ELF-1 (cell line): Measurements from ENCODE around the gene OCLN.
"Not testable (repeated sequence)": the region's sequence is repeated elsewhere in the genome, so short reads cannot be mapped to it uniquely, and the experiment has no call there.

Experiments
- DNase-seq: peaks from one replicate; pipeline ENCODE4 v3.0.0-alpha.2; 2016; ENCODE audit warnings: low read depth, low spot score

OCLN gene

DNA sequence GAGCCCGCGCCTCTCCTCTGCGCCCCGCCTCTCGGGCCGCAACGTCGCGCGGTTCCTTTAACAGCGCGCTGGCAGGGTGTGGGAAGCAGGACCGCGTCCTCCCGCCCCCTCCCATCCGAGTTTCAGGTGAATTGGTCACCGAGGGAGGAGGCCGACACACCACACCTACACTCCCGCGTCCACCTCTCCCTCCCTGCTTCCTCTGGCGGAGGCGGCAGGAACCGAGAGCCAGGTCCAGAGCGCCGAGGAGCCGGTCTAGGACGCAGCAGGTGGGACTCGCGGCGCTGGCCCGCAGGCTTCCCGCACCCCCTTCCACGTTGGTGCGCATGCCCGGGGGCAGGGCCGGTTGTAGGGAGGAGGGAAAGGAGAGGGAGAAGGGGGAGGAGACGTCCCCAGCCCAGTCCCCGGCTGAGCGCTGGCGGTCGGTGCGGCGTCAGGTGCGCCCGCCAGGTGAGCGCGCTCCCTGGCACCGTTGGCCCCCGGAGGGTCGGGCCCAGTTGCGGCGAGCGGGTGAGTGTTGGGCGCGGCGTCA lies at the start of gene OCLN:
OCLN (plus strand) TSS at position 400 of the 532 bp plus-strand sequence. CDS start 11,455 bp downstream, outside the sequence.
- peak; percentile 89 for DNase-seq

GRCh38 chr5:69444127-69444754 lies 48.3 kb upstream of the OCLN start:
- DNase-seq, result no peak

GRCh38 chr5:69449511-69449910 lies 43.1 kb upstream of the OCLN start:
- no peak for DNase-seq

- no peak for DNase-seq
Measured at GRCh38 chr5:69450116-69450515, 42.5 kb upstream of the OCLN start.

DNA sequence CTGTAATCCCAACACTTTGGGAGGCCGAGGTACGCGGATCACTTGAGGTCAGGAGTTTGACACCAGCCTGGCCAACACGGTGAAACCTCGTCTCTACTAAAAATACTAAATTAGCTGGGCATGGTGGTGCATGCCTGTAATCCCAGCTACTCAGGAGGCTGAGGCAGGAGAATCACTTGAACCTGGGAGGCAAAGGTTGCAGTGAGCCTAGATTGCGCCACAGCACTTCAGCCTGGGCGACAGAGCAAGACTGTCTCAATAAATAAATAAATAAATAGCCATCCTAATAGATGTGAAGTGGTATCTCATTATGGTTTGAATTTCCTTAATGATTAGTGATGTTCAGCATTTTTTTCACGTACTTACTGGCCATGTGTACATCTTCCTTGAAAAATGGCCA lies 42.1 kb upstream of the OCLN start:
- DNase-seq, result not testable (repeated sequence)

DNA sequence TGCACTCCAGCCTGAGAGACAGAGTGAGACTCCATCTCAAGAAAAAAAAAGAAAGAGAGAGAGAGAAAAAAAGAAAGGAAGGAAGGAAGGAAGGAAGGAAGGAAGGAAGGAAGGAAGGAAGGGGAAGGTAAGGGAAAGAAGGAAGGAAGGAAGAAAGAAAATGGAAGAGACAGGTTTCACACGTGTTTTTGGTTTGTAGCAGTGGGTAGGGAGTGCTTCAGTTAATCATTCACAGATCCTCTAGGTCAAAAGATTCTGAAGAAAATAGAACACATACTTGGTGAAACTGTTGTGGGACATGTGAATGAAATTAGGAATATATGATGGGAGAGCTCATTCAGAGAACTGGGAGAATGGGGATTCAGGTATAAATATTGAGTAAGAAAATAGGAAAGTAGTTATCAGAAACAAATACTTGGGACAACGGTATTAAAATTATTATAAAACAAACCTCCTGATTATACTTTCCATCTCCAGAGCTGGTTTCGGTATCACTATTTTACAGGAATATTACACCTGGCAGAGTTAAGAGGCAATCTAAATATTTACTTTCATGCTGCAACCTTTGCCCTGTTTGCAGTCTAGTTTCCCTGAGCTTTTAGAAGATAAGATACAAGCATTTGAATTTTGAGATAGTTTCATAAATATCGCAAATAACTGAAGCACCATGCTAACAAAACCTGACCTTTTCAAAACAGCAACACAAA lies 40.5 kb upstream of the OCLN start:
- no peak for DNase-seq

GRCh38 chr5:69453487-69453886 lies 39.1 kb upstream of the OCLN start:
- DNase-seq, result not testable (repeated sequence)

- peak; percentile 21 for DNase-seq
Measured at GRCh38 chr5:69454460-69455249, 37.9 kb upstream of the OCLN start.

DNA sequence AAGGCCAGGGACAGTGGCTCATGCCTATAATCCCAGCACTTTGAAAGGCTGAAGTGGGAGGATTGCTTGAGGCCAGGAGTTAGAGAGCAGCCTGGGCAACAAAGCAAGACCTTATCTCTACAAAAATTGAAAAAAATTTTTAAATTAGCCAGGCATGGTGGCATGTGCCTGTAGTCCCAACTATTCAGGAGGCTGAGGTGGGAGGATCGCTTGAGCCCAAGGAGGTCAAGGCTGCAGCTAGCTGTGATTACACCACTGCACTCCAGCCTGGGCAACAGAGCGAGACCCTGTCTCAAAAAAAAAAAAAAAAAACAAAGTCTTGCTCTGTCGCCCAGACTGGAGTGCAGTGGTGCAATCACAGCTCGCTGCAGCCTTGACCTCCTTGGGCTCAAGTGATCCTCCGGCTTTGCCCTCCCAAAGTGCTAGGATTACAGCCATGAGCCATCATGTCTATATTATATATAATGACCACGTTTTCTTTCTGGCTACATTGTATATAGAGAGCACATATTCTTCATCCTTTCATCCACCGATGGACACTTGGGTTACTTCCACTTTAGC lies 37.1 kb upstream of the OCLN start:
- not testable (repeated sequence) for DNase-seq

- no peak for DNase-seq
Measured at GRCh38 chr5:69462170-69462569, 30.4 kb upstream of the OCLN start.

GRCh38 chr5:69466375-69466774 lies 26.2 kb upstream of the OCLN start:
- not testable (repeated sequence) for DNase-seq

DNA sequence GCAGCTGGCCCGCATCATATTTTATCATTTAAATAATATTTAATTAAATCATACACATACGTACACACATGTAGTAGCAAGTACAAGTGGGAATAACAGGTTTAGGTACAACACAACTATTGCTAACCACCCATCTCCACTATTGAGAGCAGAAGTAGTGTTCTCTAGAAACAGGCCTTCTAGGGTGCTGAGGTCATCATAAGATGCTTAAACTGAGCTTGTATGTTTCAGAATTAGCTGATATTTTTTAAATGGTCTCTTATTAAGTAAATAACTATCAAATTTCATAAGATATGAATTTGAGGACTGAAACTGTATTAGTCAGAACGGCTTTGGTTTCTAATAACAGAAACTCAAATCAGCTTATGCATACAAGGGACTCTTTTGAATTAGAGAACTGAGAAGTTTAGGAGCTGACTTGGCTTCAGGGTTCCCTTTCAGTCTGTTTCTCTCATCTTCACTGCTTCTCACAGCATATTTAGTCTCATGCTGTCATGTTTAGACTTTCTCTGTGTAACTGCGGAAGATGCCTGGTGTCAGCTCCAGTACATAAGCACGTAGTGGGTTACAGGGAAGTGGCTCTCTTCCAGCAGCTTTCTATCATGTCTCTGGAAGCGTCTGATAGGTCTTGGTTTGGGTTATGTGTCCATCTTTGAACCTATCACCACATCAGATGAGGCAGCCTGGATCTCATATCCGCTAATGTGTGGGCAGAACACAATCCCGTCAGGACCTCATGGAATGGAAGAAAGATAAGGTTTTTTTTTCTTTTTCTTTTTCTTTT lies 25.0 kb upstream of the OCLN start:
- DNase-seq, result no peak

DNA sequence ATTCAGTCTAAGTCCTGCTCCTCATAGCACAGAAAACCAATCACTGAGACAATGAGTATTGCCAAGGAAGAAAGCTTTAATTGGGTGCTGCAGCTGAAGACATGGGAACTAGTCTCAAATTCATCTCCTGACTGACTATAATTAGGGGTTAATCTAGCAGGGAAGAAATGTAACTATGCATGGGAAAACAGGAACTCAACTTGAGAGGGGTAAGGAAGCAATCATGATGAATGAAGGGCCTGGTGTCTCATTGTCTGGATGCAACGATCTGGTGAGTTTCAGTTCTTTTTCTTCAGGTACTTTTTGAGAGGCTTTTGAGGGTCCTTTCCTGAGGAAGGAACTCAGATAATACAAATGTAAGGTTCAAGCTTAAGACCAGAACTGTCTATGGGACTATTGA lies 24.0 kb upstream of the OCLN start:
- no peak for DNase-seq

DNA sequence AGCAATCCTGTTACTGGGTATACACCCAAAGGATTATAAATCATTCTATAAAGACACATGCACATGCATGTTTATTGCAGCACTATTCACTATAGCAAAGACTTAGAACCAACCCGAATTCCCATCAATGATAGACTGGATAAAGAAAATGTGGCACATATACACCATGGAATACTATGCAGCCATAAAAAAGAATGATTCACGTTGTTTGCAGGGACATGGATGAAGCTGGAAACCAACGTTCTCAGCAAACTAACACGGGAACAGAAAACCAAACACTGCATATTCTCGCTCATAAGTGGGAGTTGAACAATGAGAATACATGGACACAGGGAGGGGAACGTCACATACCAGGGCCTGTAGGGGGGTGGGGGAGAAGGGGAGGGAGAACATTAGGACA lies 21.1 kb upstream of the OCLN start:
- not testable (repeated sequence) for DNase-seq

DNA sequence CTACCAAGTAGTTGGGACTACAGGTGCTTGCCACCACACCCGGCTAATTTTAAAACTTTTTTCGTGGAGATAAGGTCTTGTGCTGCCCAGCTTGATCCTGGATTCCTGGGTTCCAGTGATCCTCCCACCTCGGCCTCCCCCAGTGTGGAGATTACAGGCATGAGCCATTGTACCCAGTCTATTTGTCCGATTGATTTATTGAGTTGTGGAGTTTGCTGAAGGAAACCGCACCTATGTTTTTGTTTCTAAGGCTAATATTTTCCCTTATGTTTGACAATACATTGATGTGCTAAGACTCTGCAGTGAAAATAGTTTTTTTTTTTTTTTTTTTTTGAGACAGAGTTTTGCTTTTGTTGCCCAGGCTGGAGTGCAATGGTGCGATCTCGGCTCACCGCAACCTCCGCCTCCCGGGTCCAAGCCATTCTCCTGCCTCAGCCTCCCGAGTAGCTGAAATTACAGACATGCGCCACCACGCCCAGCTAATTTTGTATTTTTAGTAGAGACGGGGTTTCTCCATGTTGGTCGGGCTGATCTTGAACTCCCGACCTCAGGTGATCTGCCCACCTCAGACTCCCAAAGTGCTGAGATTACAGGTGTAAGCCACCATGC lies 20.0 kb upstream of the OCLN start:
- not testable (repeated sequence) for DNase-seq

GRCh38 chr5:69477170-69477569 lies 15.4 kb upstream of the OCLN start:
- no peak for DNase-seq

GRCh38 chr5:69478296-69478695 lies 14.3 kb upstream of the OCLN start:
- DNase-seq, result not testable (repeated sequence)

- DNase-seq, result no peak
Measured at GRCh38 chr5:69484891-69485290, 7.7 kb upstream of the OCLN start.

DNA sequence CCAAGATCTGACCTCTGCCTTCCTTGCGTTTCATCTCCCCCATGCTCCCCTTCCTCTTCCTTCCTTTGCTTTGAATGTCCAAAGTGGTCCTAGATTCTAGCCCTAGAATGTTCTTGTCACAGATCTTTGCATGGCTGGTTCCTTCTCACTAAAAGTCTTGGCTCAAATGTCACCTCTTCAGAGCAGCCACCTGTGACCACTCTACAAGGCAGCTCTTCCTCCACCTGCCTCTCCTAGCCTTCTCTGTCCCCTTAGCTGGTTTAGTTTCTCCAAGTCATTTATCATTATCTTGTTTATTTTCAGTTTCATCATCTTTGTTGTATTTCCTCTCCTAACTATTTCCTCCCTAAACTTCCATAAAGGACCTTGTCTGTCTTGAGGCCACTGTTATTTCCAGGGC lies 7.1 kb upstream of the OCLN start:
- no peak for DNase-seq

GRCh38 chr5:69489246-69489645 lies 3.3 kb upstream of the OCLN start:
- no peak for DNase-seq

- no peak for DNase-seq
Measured at GRCh38 chr5:69491027-69491426, 1.6 kb upstream of the OCLN start.
